Hematopoietic multipotent progenitor cell treated with erythropoietin and hydrocortisone succinate and interleukin-3 and kit ligand, for 15 days (in vitro differentiated cells): Measurements from ENCODE around the gene HOXD4.

Experiments
- DNase-seq: peaks from one replicate; pipeline ENCODE4 v3.0.0-alpha.2; 2015; ENCODE audit warnings: low spot score

The HOXD4 gene

DNA sequence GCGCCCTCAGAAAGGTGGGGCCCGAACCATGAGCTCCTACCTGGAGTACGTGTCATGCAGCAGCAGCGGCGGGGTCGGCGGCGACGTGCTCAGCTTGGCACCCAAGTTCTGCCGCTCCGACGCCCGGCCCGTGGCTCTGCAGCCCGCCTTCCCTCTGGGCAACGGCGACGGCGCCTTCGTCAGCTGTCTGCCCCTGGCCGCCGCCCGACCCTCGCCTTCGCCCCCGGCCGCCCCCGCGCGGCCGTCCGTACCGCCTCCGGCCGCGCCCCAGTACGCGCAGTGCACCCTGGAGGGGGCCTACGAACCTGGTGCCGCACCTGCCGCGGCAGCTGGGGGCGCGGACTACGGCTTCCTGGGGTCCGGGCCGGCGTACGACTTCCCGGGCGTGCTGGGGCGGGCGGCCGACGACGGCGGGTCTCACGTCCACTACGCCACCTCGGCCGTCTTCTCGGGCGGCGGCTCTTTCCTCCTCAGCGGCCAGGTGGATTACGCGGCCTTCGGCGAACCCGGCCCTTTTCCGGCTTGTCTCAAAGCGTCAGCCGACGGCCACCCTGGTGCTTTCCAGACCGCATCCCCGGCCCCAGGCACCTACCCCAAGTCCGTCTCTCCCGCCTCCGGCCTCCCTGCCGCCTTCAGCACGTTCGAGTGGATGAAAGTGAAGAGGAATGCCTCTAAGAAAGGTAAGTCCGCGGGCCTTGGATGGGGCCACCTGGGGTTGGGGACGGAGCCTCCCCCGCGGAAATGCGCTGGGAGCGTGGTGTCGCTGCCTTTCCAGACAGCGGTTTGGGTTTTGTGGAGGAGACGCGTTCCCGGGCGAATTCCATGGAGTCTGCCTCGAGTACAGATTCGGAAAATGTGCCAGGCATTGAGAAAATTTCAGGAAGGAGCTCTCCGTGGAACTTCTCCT is 37.7 kb downstream of the HOXD4 start:
- no peak for DNase-seq

GRCh38 chr2:176189681-176190641 is 38.6 kb downstream of the HOXD4 start:
- DNase-seq, result no peak

DNA sequence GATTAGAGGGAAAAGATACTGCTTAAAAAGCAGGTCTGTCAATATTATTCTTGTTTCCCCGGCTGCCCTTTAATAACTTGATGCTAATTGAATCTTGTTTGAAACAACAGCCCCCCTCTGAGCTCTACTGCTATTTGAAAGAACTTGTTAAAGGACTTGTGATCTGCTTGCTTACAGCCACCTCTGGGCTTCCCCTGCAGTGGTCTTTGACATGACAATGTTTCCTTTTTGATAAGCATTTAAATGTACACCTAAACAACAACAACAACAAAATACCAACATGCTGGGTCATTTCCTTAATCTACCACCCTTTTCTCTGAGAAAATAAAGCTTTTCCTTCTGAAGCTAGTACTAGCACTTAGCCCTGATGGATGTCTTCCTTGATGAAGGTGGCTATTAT is 41.0 kb downstream of the HOXD4 start:
- DNase-seq, result no peak

- DNase-seq, result no peak
These were observed 41.7 kb downstream of the HOXD4 start for GRCh38 chr2:176193048-176193447.

DNA sequence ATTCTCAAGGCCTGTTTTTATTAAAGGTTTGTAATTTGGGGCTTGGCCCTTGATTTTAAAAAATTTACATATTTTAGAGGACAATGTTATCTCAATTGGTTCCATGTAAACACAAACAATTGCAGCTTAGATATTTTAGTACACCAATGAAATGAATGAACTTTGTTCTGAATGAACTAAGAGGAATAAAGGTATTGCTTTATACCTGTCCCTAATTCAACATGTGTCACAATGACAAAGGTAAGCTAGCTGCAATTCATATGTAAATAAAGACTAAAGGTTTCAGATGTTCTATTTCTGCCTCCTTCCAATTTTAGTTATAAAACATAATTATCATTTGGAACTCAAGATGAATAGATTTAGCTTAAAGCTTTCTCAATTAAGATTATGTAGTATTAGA is 48.6 kb downstream of the HOXD4 start:
- DNase-seq, result no peak

DNA sequence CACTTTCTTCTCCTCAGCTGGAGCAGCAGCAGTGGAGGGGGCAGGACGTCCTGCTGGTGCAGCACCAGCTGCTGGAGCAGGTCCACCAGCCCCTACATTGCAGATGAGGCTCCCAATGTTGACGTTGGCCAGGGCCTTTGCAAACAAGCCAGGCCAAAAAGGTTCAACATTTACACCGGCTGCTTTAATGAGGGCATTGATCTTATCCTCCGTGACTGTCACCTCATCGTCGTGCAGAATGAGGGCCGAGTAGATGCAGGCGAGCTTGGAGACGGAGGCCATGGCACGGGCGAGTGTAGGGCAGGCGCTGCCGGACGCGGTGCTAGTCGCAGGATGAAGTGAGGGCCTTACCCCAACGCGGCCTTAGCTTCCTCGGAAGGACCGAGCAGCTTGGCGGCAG is 49.6 kb downstream of the HOXD4 start:
- DNase-seq, result no peak

- DNase-seq, result no peak
These were observed 51.1 kb downstream of the HOXD4 start for GRCh38 chr2:176202491-176202890.
